ENCODE data around the gene DNAJC13. TPM values are rescaled to one million over a fixed set of nuclear protein-coding genes. Genes with fewer than 3 reads are reported as not detected.

Gene DNAJC13
- total and polyA plus RNA-seq, 2 of the 8 experiments (the other 6 are each of a cell fraction or from before 2014, with no cell fraction given) = 7.9 to 28.8 TPM

- Histone ChIP-seq H4K5ac (ENCODE audit: insufficient read length, low read depth, low read length) (no peak overlapping the region), H2BK20ac (ENCODE audit: low read length) (no peak overlapping the region), H3K27ac (ENCODE audit: low read depth, low read length) (no peak overlapping the region), H3K23ac (ENCODE audit: insufficient read length) (no peak overlapping the region), H3K9me3 (ENCODE audit: insufficient read depth in 2 of 2, low read depth in 1 of 2, low read length in 1 of 2) (no peaks in the 10 kb centered on the region), H2BK120ac (replicated peaks; ENCODE audit: low read depth, low read length) (no peak overlapping the region), H3K23me2 (ENCODE audit: low read depth, low read length) (no peaks in the 10 kb centered on the region), H3K36me3 (ENCODE audit: control insufficient read depth in 2 of 4, insufficient read depth in 4 of 4, low read length in 3 of 4) (peaks cover 2 to 65% (median 34%) of the 10 kb centered on the region in 4 experiments; a peak in 6 of 8 replicates), H3K4me1 (replicated peaks in 1 of 4; ENCODE audit: control insufficient read depth in 3 of 4, insufficient read depth in 4 of 4, low read length in 3 of 4) (no peaks in the 10 kb centered on the region), H3K27me3 (replicated peaks in 1 of 4; ENCODE audit: control insufficient read depth in 3 of 4, extremely low read depth in 1 of 4, insufficient read depth in 3 of 4, low read length in 3 of 4) (no peaks in the 10 kb centered on the region), H2BK12ac (ENCODE audit: low read depth, low read length) (no peak overlapping the region), H3K9ac (replicated peaks in 1 of 4; ENCODE audit: extremely low read depth in 1 of 4, low read depth in 3 of 4, low read length in 3 of 4) (no peak overlapping the region), H4K8ac (ENCODE audit: extremely low read depth, insufficient read depth, low read length) (no peak overlapping the region), H2AFZ (ENCODE audit: low read length) (no peak overlapping the region), H2BK5ac (ENCODE audit: low read depth, low read length) (no peak overlapping the region), H3K4ac (replicated peaks; ENCODE audit: insufficient read length, low read depth, low read length) (no peak overlapping the region), H3K14ac (ENCODE audit: insufficient read length) (no peak overlapping the region), H3K18ac (ENCODE audit: extremely low read depth, low read length) (no peak overlapping the region), H3K4me2 (ENCODE audit: insufficient read depth in 1 of 2, low read depth in 2 of 2, low read length in 2 of 2) (no peak overlapping the region), H3K56ac (replicated peaks; ENCODE audit: insufficient read length, low read depth, low read length) (no peak overlapping the region), H3K79me2 (ENCODE audit: control insufficient read depth in 1 of 2, insufficient read depth in 2 of 2, low read length in 2 of 2) (no peaks in the 10 kb centered on the region), H2BK15ac (ENCODE audit: low read length) (no peak overlapping the region), H3K79me1 (ENCODE audit: low read depth, low read length) (no peaks in the 10 kb centered on the region), H3K4me3 (ENCODE audit: extremely low read depth in 1 of 4, insufficient read depth in 2 of 4, low read depth in 3 of 4, low read length in 4 of 4) (no peak overlapping the region), H4K20me1 (replicated peaks in 1 of 2; ENCODE audit: control insufficient read depth in 1 of 2, insufficient read depth in 2 of 2, low read length in 2 of 2) (no peaks in the 10 kb centered on the region), H2AK5ac (ENCODE audit: low read depth, low read length) (no peak overlapping the region), H4K91ac (replicated peaks; ENCODE audit: insufficient read length, low read length) (no peak overlapping the region)
- 80% methylated on average over 1 of the region's 1 CpG; no CpG with 5 or more reads in 1 of the 2 experiments for WGBS, 2 experiments (ENCODE audit: extremely low coverage in 1 of 2, insufficient coverage in 1 of 2, insufficient read length in 1 of 2, insufficient replicate concordance in 2 of 2, low coverage in 1 of 2, low lambda C conversion rate in 2 of 2, missing lambda C conversion rate in 1 of 2)
- FAIRE-seq = no peak
- TF ChIP-seq ZNF274 (IDR thresholded peaks at IDR 0.05; ENCODE audit: borderline replicate concordance, extremely low read depth, low read length) (no peak), KDM4A (IDR thresholded peaks at IDR 0.05; ENCODE audit: low read depth, low read length, severe bottlenecking) (no peak), CBX5 (IDR thresholded peaks at IDR 0.05; ENCODE audit: low read depth, low read length) (no peak), SUZ12 (IDR thresholded peaks at IDR 0.05; ENCODE audit: low read length) (no peak), GABPA (IDR thresholded peaks at IDR 0.05; ENCODE audit: borderline replicate concordance, insufficient read depth, low read length) (no peak), EP300 (IDR thresholded peaks at IDR 0.05; ENCODE audit: borderline replicate concordance in 1 of 2, low read depth in 2 of 2, low read length in 2 of 2) (no peak), SP4 (IDR thresholded peaks at IDR 0.05; ENCODE audit: low read length) (no peak), TAF7 (optimal IDR thresholded peaks at IDR 0.05; ENCODE audit: borderline replicate concordance, low read depth, low read length) (no peak), SIX5 (IDR thresholded peaks at IDR 0.05; ENCODE audit: low read depth, low read length) (no peak), SAP30 (IDR thresholded peaks at IDR 0.05; ENCODE audit: insufficient read depth, insufficient replicate concordance, low read length) (no peak)
- ChIA-PET POLR2A (ENCODE audit: partially characterized antibody) (no interaction called here), CTCF (ENCODE audit: partially characterized antibody) (no interaction called here)
- no peak for DNase-seq (ENCODE audit: low read depth in 1 of 2, low spot score in 2 of 2)
Observed at GRCh38 chr3:132457286-132457685, 40.0 kb downstream of the DNAJC13 start.
